ENCODE measurements around the gene VPS26A. TPM values are rescaled to one million over a fixed set of nuclear protein-coding genes. Genes with fewer than 3 reads are reported as not detected.

The VPS26A gene
- total RNA-seq (10 to 100 TPM; 24.6 to 35.8 (median 28.2) TPM), total RNA-seq (16.2 to 34.8 (median 23.8) reads per million in 29 experiments)
- 27.8 TPM for total RNA-seq (2013)

DNA sequence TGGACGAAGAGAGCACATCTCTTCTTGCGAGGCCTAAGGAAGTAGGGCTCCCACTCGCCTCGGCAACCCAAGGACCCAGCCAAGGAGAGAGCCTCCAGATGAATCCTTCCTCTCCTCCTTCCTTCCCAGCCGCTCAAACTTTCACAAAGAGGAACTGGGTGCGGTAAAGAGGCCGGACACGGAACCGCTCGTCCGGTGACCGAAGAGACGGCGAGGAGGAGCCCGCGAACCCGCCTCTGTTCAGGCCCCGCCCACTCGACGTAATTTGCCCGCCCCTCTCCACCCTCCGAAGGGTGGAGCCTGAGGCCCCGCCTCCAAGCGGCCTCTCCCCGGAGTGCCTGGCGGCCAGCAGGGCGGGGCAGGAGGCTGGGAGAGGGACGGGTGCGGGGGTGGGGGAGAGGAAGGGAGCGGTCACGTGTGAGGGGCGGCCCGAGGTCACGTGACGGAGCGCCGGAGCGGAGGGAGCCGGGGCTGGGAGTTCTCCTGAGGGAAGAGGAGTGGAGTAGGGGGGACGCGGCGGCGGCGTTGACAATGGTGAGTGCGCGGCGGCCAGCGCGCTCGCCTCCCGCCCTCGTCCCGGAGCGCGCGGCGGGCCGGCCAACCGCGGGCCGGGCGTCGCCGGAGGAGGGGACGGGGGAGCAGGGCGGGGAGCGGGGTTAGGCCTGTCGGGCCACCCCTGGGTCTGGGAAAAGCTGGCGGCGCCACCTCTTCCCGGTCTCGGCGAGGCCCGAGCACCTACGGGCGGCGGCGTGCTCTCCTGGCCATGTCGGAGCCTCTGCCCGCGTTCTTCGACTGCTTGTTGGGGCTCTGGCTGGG is at the start of gene VPS26A:
VPS26A (plus strand) TSS at position 432 of the 816 bp plus-strand sequence; CDS start at position 532, 100 bp downstream.
- Mint-ChIP-seq H3K27ac (peak within 1 kb of the TSS; percentile 96 to 98), H3K4me1 (peaks cover 18 to 33% (median 32%) of the 10 kb centered on the region in 3 donors), H3K4me3 (peak within 1 kb of the TSS; percentile 92 to 95 (median 92)), H3K27me3 (no peaks in the 10 kb centered on the region), H3K36me3 (no peaks in the 10 kb centered on the region), H3K9me3 (no peaks in the 10 kb centered on the region)
- peak within 1 kb of the TSS; percentile 96 for H3K27ac ChIP-seq (ENCODE audit: low read length)
- H3K9me3 ChIP-seq, result no peaks in the 10 kb centered on the region
- 0% methylated on average over 70 of the region's 82 CpGs for WGBS (ENCODE audit: insufficient coverage)
- peak; percentile 96 to 99 (median 98) for DNase-seq
- no peaks in the 10 kb centered on the region for H3K36me3 ChIP-seq (ENCODE audit: control insufficient read depth in 2 of 2, extremely low read depth in 1 of 2, insufficient read depth in 1 of 2, low read length in 1 of 2)
- peak; percentile 91 to 97 (median 94) for ATAC-seq (replicated peaks in 1 of 4)
- POLR2A ChIA-PET, result interaction anchor here in 1 of 2 donors (0.5 to 1.4 kb wide), 3 partner anchors 33 to 73 kb away, joined by 4 to 11 read pairs (median 6); partner anchors contain the start of gene SRGN
- CTCF ChIA-PET, result interaction anchor here (0.7 to 1.4 kb wide), 4 partner anchors 30 to 168 kb away, joined by 3 to 5 read pairs (median 4); partner anchors contain the start of gene DDX21 (in 1 of the 2)
- no peaks in the 10 kb centered on the region for H3K27me3 ChIP-seq (replicated peaks in 1 of 2; ENCODE audit: control insufficient read depth in 2 of 2, extremely low read depth in 1 of 2, insufficient read depth in 2 of 2, low read length in 1 of 2)
- peak within 1 kb of the TSS; percentile 81 to 85 for H3K4me3 ChIP-seq (ENCODE audit: control insufficient read depth in 1 of 2, extremely low read depth in 1 of 2, low read length in 1 of 2)
- peaks cover 15 to 37% of the 10 kb centered on the region in 2 experiments for H3K4me1 ChIP-seq (ENCODE audit: control insufficient read depth in 1 of 2, extremely low read depth in 1 of 2, insufficient read depth in 2 of 2, low read length in 2 of 2)

DNA sequence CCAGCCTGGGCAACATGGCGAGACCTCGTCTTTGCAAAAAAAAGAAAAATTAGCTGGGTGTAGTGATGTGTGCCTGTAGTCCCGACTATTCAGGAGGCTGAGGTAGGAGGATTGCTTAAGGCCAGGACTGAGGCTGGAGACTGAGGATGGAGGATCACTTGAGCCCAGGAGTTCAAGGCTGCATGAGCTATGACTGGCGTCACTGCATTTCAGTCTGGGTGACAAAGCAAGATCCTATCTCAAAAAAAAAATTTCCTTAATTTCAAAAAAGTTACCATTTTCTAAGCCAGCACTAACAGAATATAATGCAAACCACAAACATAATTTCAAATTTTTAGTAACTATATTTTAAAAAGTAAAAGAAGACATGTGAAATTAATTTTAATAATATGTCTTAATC is 49.4 kb upstream of the VPS26A start:
- ATAC-seq (replicated peaks in 1 of 4), result no peak
- peaks cover 6 to 10% (median 7%) of the 10 kb centered on the region in 3 donors for H3K4me1 Mint-ChIP-seq
- 82% methylated on average over 3 of the region's 4 CpGs for WGBS (ENCODE audit: insufficient coverage)
- Histone ChIP-seq H3K27me3 (replicated peaks in 1 of 2; ENCODE audit: control insufficient read depth in 2 of 2, extremely low read depth in 1 of 2, insufficient read depth in 2 of 2, low read length in 1 of 2) (no peaks in the 10 kb centered on the region), H3K4me3 (ENCODE audit: control insufficient read depth in 1 of 2, extremely low read depth in 1 of 2, low read length in 1 of 2) (no peak overlapping the region), H3K4me1 (ENCODE audit: control insufficient read depth in 1 of 2, extremely low read depth in 1 of 2, insufficient read depth in 2 of 2, low read length in 2 of 2) (peaks cover 0 to 5% of the 10 kb centered on the region in 2 experiments), H3K36me3 (ENCODE audit: control insufficient read depth in 2 of 2, extremely low read depth in 1 of 2, insufficient read depth in 1 of 2, low read length in 1 of 2) (no peaks in the 10 kb centered on the region), H3K9me3 (no peaks in the 10 kb centered on the region), H3K27ac (ENCODE audit: low read length) (no peak overlapping the region)
- H3K27ac Mint-ChIP-seq, result no peak overlapping the region
- no peaks in the 10 kb centered on the region for H3K36me3 Mint-ChIP-seq
- no peaks in the 10 kb centered on the region for H3K27me3 Mint-ChIP-seq
- no peak for DNase-seq
- ChIA-PET POLR2A (no interaction called here), CTCF (no interaction called here)
- no peaks in the 10 kb centered on the region for H3K9me3 Mint-ChIP-seq
- no peak overlapping the region for H3K4me3 Mint-ChIP-seq

DNA sequence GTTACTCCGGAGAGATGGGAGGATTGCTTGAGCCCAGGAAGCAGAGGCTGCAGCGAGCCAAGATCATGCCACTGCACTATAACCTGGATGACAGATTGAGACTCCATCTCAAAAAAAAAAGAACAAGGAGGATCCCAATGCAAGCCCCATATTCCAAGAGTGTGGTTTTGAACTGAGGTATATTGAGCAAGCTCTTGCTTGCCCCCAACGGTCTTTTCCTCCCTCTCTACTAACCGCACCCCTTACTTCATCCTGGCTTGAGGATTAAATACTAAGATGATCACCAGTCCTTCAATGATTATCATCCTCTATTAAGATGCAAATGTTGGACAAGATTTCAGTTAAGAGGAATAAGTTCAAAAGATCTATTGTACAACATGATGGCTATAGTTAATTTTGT is 48.5 kb upstream of the VPS26A start:
- CTCF ChIA-PET, result no interaction called here

DNA sequence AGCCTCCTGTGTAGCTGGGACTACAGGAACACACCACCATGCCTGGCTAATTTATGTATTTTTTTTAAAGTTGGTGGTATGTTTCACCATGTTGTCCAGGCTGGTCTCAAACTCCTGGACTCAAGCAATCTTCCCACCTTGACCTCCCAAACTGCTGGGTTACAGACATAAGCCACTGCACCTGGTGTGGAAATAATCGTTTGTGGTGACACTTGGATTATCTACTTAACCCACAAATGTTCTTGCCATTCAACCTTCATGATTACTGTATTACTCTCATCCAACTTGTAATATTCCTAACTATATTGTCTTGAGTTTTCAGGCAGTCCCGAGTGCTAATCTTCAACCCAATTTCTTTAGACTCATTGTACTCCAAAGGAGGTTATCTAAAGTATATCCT is 45.7 kb upstream of the VPS26A start:
- H3K9me3 ChIP-seq, result no peaks in the 10 kb centered on the region
- no peaks in the 10 kb centered on the region for H3K27me3 ChIP-seq (replicated peaks in 1 of 2; ENCODE audit: control insufficient read depth in 2 of 2, extremely low read depth in 1 of 2, insufficient read depth in 2 of 2, low read length in 1 of 2)
- no CpG with 5 or more reads among the region's 2 CpGs for WGBS (ENCODE audit: insufficient coverage)
- ChIA-PET CTCF (no interaction called here), POLR2A (interaction anchor here in 1 of 2 donors (0.6 kb wide), 1 partner anchor 24 kb away, joined by 16 read pairs; no protein-coding TSS in a partner anchor)
- no peak overlapping the region for H3K4me3 ChIP-seq (ENCODE audit: control insufficient read depth in 1 of 2, extremely low read depth in 1 of 2, low read length in 1 of 2)
- H3K27me3 Mint-ChIP-seq, result no peaks in the 10 kb centered on the region
- H3K4me3 Mint-ChIP-seq, result no peak overlapping the region
- ATAC-seq (replicated peaks in 1 of 4) (no peak), DNase-seq (no peak)
- no peak overlapping the region for H3K27ac ChIP-seq (ENCODE audit: low read length)
- H3K9me3 Mint-ChIP-seq, result no peaks in the 10 kb centered on the region
- no peaks in the 10 kb centered on the region for H3K36me3 Mint-ChIP-seq
- no peaks in the 10 kb centered on the region for H3K36me3 ChIP-seq (ENCODE audit: control insufficient read depth in 2 of 2, extremely low read depth in 1 of 2, insufficient read depth in 1 of 2, low read length in 1 of 2)
- H3K27ac Mint-ChIP-seq, result no peak overlapping the region
- peaks cover 2 to 4% (median 2%) of the 10 kb centered on the region in 3 donors for H3K4me1 Mint-ChIP-seq
- H3K4me1 ChIP-seq (ENCODE audit: control insufficient read depth in 1 of 2, extremely low read depth in 1 of 2, insufficient read depth in 2 of 2, low read length in 2 of 2), result peaks cover 0 to 1% of the 10 kb centered on the region in 2 experiments

More for the DNA sequence above, 48.5 kb upstream of the VPS26A start:
- Histone ChIP-seq H3K9me3 (no peaks in the 10 kb centered on the region), H3K27ac (ENCODE audit: low read length) (no peak overlapping the region), H3K4me1 (ENCODE audit: control insufficient read depth in 1 of 2, extremely low read depth in 1 of 2, insufficient read depth in 2 of 2, low read length in 2 of 2) (peaks cover 0 to 5% of the 10 kb centered on the region in 2 experiments), H3K27me3 (replicated peaks in 1 of 2; ENCODE audit: control insufficient read depth in 2 of 2, extremely low read depth in 1 of 2, insufficient read depth in 2 of 2, low read length in 1 of 2) (no peaks in the 10 kb centered on the region), H3K4me3 (ENCODE audit: control insufficient read depth in 1 of 2, extremely low read depth in 1 of 2, low read length in 1 of 2) (no peak overlapping the region), H3K36me3 (ENCODE audit: control insufficient read depth in 2 of 2, extremely low read depth in 1 of 2, insufficient read depth in 1 of 2, low read length in 1 of 2) (no peaks in the 10 kb centered on the region)
- H3K27ac Mint-ChIP-seq, result no peak overlapping the region
- POLR2A ChIA-PET, result no interaction called here
- peaks cover 6 to 10% (median 7%) of the 10 kb centered on the region in 3 donors for H3K4me1 Mint-ChIP-seq
- no peak overlapping the region for H3K4me3 Mint-ChIP-seq
- WGBS (ENCODE audit: insufficient coverage), result 100% methylated on average over 1 of the region's 4 CpGs
- no peaks in the 10 kb centered on the region for H3K36me3 Mint-ChIP-seq
- H3K27me3 Mint-ChIP-seq, result no peaks in the 10 kb centered on the region
- no peak for ATAC-seq (replicated peaks in 1 of 4)
- H3K9me3 Mint-ChIP-seq, result no peaks in the 10 kb centered on the region
- DNase-seq, result no peak

DNA sequence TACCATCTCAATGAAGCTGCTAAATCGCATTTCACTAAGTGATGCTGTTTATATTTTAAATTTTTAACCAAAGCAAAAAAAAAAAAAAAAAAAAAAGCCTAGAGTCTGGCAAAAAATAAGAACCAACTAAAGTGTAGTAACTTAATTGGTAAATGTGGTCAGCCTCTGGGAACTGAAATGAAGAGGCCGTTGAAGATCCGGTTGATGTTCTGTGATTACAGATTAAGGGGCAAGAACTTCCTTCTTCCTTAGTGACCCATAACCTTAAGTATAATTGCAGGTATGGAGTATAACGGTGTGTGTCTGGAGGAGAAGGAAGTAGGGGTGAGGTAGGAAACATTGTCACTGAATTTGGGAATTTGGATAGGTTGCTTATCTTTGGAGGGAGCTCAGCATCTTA is 43.8 kb upstream of the VPS26A start:
- Histone ChIP-seq H3K4me1 (ENCODE audit: control insufficient read depth in 1 of 2, extremely low read depth in 1 of 2, insufficient read depth in 2 of 2, low read length in 2 of 2) (no peaks in the 10 kb centered on the region), H3K9me3 (no peaks in the 10 kb centered on the region), H3K4me3 (ENCODE audit: control insufficient read depth in 1 of 2, extremely low read depth in 1 of 2, low read length in 1 of 2) (no peak overlapping the region), H3K27me3 (replicated peaks in 1 of 2; ENCODE audit: control insufficient read depth in 2 of 2, extremely low read depth in 1 of 2, insufficient read depth in 2 of 2, low read length in 1 of 2) (no peaks in the 10 kb centered on the region), H3K27ac (ENCODE audit: low read length) (no peak overlapping the region), H3K36me3 (ENCODE audit: control insufficient read depth in 2 of 2, extremely low read depth in 1 of 2, insufficient read depth in 1 of 2, low read length in 1 of 2) (no peaks in the 10 kb centered on the region)
- Mint-ChIP-seq H3K27ac (no peak overlapping the region), H3K4me3 (no peak overlapping the region), H3K9me3 (no peaks in the 10 kb centered on the region), H3K36me3 (no peaks in the 10 kb centered on the region), H3K4me1 (peaks cover 2 to 3% (median 3%) of the 10 kb centered on the region in 3 donors), H3K27me3 (no peaks in the 10 kb centered on the region)
- DNase-seq (no peak), ATAC-seq (replicated peaks in 1 of 4) (no peak)
- 86% methylated on average over 1 of the region's 4 CpGs for WGBS (ENCODE audit: insufficient coverage)
- ChIA-PET CTCF (interaction anchor here (0.6 to 1.4 kb wide), 3 partner anchors 17 to 194 kb away, joined by 3 to 5 read pairs (median 3); no protein-coding TSS in a partner anchor), POLR2A (interaction anchor here in 1 of 2 donors (0.6 to 0.7 kb wide), 3 partner anchors 20 to 95 kb away, joined by 3 to 12 read pairs (median 8); no protein-coding TSS in a partner anchor)

DNA sequence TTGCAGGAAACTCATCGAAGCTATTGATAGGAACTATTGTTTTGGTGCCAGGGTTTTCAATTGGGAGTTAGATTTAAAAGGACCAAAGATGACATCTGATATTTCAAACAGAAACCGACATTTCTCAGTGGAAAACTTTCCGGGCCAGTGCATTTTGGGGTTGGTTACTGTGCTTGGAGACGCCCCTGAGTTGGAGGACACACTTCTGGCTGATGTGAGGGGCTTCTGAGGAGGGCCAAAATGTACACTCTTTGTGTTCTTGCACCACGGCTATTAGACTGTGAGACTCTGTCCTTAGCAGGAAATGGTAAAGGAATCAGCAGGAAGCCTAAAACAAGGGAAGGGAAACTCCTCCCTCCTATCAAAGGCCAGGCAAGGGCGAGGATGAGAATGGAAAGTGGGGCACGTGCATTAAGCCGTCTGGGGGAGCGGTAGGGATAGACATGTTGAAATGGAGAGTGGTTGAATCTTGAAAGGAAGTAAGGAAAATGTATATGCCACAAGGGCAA is 37.9 kb upstream of the VPS26A start:
- DNase-seq (no peak), ATAC-seq (replicated peaks in 1 of 4) (no peak)
- WGBS (ENCODE audit: insufficient coverage), result 71% methylated on average over 3 of the region's 9 CpGs
- POLR2A ChIA-PET, result no interaction called here
- CTCF ChIA-PET, result interaction anchor here in 1 of 2 donors (1.3 kb wide), 1 partner anchor 80 kb away, joined by 4 read pairs; no protein-coding TSS in a partner anchor
- Histone ChIP-seq H3K27me3 (replicated peaks in 1 of 2; ENCODE audit: control insufficient read depth in 2 of 2, extremely low read depth in 1 of 2, insufficient read depth in 2 of 2, low read length in 1 of 2) (no peaks in the 10 kb centered on the region), H3K36me3 (ENCODE audit: control insufficient read depth in 2 of 2, extremely low read depth in 1 of 2, insufficient read depth in 1 of 2, low read length in 1 of 2) (no peaks in the 10 kb centered on the region), H3K27ac (ENCODE audit: low read length) (peak overlapping the region; percentile 39), H3K4me1 (ENCODE audit: control insufficient read depth in 1 of 2, extremely low read depth in 1 of 2, insufficient read depth in 2 of 2, low read length in 2 of 2) (peaks cover 30 to 32% of the 10 kb centered on the region in 2 experiments), H3K9me3 (no peaks in the 10 kb centered on the region), H3K4me3 (ENCODE audit: control insufficient read depth in 1 of 2, extremely low read depth in 1 of 2, low read length in 1 of 2) (no peak overlapping the region)
- Mint-ChIP-seq H3K4me3 (peak overlapping the region; percentile 53 to 74 (median 72)), H3K27me3 (no peaks in the 10 kb centered on the region), H3K9me3 (no peaks in the 10 kb centered on the region), H3K36me3 (peaks cover 9% of the 10 kb centered on the region), H3K27ac (peak overlapping the region; percentile 88 to 89), H3K4me1 (peaks cover 41 to 55% (median 44%) of the 10 kb centered on the region in 3 donors)
